Measurements from ENCODE around the gene GSG1. TPM values are rescaled to one million over a fixed set of nuclear protein-coding genes. Genes with fewer than 3 reads are reported as not detected.
A peak's percentile ranks its signal among the peaks of the same experiment; 100 is the strongest.

Gene GSG1
- total RNA-seq, 8 experiments from 2014 or later, result 0.29 to 0.79 (median 0.46) TPM; not detected in 1

GRCh38 chr12:13099066-13099843 is 4.2 kb downstream of the GSG1 start:
- no peak for ATAC-seq (replicated peaks in 6 of 8)
- Histone ChIP-seq H3K27ac (no peak overlapping the region), H3K4me3 (no peak overlapping the region), H3K4me1 (replicated peaks in 1 of 2) (peaks cover 42 to 52% of the 10 kb centered on the region in 2 donors)
- in situ Hi-C loops (cut with MboI; ENCODE audit: low pct_unique_long_range_greater_than_20kb in 2 of 9, low sequenced_read_pairs in 9 of 9, unreplicated experiment in 9 of 9), result loop anchor here in 2 of 9 experiments (10.0 to 25.0 kb wide), 2 partner anchors 106 to 113 kb away; no protein-coding TSS in a partner anchor
- WGBS, 10 experiments, result 0 to 90% (median 80%) methylated on average over 3 to 8 of the region's 8 CpGs; no CpG with 5 or more reads in 1 of the 10 experiments

- H3K27ac ChIP-seq, result no peak overlapping the region
- in situ Hi-C loops (cut with MboI; ENCODE audit: low pct_unique_long_range_greater_than_20kb in 2 of 9, low sequenced_read_pairs in 9 of 9, unreplicated experiment in 9 of 9), result loop anchor here in 2 of 9 experiments (10.0 to 25.0 kb wide), 2 partner anchors 107 to 115 kb away; no protein-coding TSS in a partner anchor
- peaks cover 42 to 52% of the 10 kb centered on the region in 2 donors for H3K4me1 ChIP-seq (replicated peaks in 1 of 2)
- H3K4me3 ChIP-seq, result no peak overlapping the region
- peak in 1 of 8 experiments; percentile 0 for ATAC-seq (replicated peaks in 6 of 8)
- WGBS, 10 experiments, result 1 to 100% (median 81%) methylated on average over 1 to 9 of the region's 9 CpGs; no CpG with 5 or more reads in 2 of the 10 experiments
Observed at GRCh38 chr12:13097491-13098011, 5.9 kb downstream of the GSG1 start.

DNA sequence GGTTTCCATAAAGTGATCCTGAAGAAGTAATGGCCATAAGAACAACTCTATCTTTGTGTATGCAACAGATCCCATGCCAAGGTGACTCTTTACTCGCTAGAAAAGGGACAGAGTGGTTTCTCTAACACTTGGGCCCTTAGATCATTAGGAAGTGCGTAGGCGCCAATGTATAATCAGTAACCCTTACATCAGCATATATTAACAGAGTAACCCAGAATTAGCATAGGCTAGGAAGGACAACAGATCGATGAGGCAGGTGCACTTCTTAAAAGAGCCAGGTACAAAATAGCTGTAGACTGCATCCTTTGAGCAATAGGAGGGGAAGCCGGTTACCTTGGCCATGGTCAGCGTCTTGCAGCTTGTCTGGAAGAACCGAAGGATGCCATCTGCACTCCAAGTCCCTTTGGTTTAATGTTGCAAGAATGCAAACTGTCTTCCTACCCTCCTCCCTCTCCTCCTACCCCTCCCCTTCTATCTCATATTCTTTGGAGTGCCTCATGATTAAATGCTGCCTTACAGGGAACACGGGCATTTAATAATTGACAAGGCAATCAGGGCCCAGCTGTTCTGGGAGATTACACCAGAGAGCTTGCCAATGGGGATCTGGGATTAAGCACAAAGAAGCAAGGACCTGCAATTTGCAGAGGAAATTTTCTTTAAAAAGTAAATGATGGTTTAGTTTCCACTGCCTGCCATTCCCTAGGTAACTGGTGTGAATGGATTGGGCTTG is 8.0 kb downstream of the GSG1 start:
- H3K4me1 ChIP-seq (replicated peaks in 1 of 2), result peaks cover 30 to 39% of the 10 kb centered on the region in 2 donors
- H3K27ac ChIP-seq, result no peak overlapping the region
- no peak overlapping the region for H3K4me3 ChIP-seq
- in situ Hi-C loops (cut with MboI; ENCODE audit: low pct_unique_long_range_greater_than_20kb in 2 of 9, low sequenced_read_pairs in 9 of 9, unreplicated experiment in 9 of 9), result loop anchor here in 2 of 9 experiments (10.0 to 25.0 kb wide), 2 partner anchors 109 to 117 kb away; no protein-coding TSS in a partner anchor
- WGBS, 10 experiments, result 50 to 87% (median 71%) methylated on average over 2 to 7 of the region's 8 CpGs; no CpG with 5 or more reads in 3 of the 10 experiments
- ATAC-seq (replicated peaks in 6 of 8), result peak in 1 of 8 experiments; percentile 21

- Histone ChIP-seq H3K4me3 (no peak overlapping the region), H3K4me1 (replicated peaks in 1 of 2) (peaks cover 21 to 29% of the 10 kb centered on the region in 2 donors), H3K27ac (no peak overlapping the region)
- in situ Hi-C loops (cut with MboI; ENCODE audit: low pct_unique_long_range_greater_than_20kb in 2 of 9, low sequenced_read_pairs in 9 of 9, unreplicated experiment in 9 of 9), result loop anchor here in 2 of 9 experiments (10.0 to 25.0 kb wide), 2 partner anchors 110 to 118 kb away; no protein-coding TSS in a partner anchor
- ATAC-seq (replicated peaks in 6 of 8), result no peak
- 0 to 100% (median 97%) methylated on average over 1 to 3 of the region's 3 CpGs for WGBS, 10 experiments
Observed at GRCh38 chr12:13094367-13094766, 9.1 kb downstream of the GSG1 start.

DNA sequence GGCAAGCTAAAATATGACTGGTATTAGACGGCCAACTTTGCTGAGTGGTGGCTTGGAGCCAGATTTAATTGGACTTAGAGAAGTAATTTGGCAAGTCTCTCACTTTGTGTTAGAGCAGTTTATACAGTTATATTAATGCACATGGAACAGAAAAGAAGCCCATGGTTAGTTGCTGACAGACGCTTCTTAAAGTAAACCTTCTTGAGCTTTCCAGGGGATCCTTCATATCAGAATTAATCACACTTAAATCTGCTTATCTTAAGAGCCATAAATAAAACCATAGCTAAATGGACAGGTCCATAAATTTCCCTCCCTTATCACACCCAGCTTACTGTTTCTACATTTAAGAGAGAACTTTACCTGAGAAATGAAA is 9.6 kb downstream of the GSG1 start:
- 38 to 100% (median 94%) methylated on average over 1 to 2 of the region's 2 CpGs; no CpG with 5 or more reads in 1 of the 10 experiments for WGBS, 10 experiments
- ATAC-seq (replicated peaks in 6 of 8), result no peak
- Histone ChIP-seq H3K4me3 (no peak overlapping the region), H3K4me1 (replicated peaks in 1 of 2) (peaks cover 18 to 25% of the 10 kb centered on the region in 2 donors), H3K27ac (no peak overlapping the region)
- in situ Hi-C loops (cut with MboI; ENCODE audit: low pct_unique_long_range_greater_than_20kb in 2 of 9, low sequenced_read_pairs in 9 of 9, unreplicated experiment in 9 of 9), result loop anchor here in 2 of 9 experiments (10.0 to 25.0 kb wide), 2 partner anchors 111 to 118 kb away; no protein-coding TSS in a partner anchor

GRCh38 chr12:13093191-13093847 is 10.1 kb downstream of the GSG1 start:
- 0 to 83% (median 64%) methylated on average over 1 to 5 of the region's 7 CpGs; no CpG with 5 or more reads in 1 of the 10 experiments for WGBS, 10 experiments
- peak in 2 of 8 experiments; percentile 29 to 57 for ATAC-seq (replicated peaks in 6 of 8)
- H3K4me3 ChIP-seq, result no peak overlapping the region
- no peak overlapping the region for H3K27ac ChIP-seq
- peaks cover 19 to 25% of the 10 kb centered on the region in 2 donors for H3K4me1 ChIP-seq (replicated peaks in 1 of 2)
- in situ Hi-C loops (cut with MboI; ENCODE audit: low pct_unique_long_range_greater_than_20kb in 2 of 9, low sequenced_read_pairs in 9 of 9, unreplicated experiment in 9 of 9), result loop anchor here in 2 of 9 experiments (10.0 to 25.0 kb wide), 2 partner anchors 111 to 119 kb away; no protein-coding TSS in a partner anchor

DNA sequence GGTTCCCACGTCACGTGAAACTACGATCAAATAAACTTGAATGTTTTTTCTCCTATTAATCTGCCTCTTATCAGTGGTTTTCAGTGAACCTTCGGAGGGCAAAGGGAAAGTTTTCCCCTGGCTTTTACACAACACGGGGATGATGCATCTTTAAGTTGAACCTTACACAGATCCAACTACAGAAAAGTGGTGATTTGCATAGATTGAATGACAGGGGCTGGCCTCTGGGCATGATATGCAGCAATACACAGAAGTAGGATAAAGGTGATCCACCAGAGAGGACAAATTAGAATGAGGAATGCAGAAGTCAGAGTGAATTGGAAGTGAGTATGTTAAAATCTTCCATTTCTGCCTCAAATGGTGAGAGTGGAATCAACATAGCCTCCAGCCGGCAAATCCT is 11.6 kb downstream of the GSG1 start:
- in situ Hi-C loops (cut with MboI; ENCODE audit: low pct_unique_long_range_greater_than_20kb in 2 of 9, low sequenced_read_pairs in 9 of 9, unreplicated experiment in 9 of 9), result loop anchor here in 2 of 9 experiments (10.0 to 25.0 kb wide), 2 partner anchors 113 to 120 kb away; no protein-coding TSS in a partner anchor
- WGBS, 10 experiments, result 78 to 100% (median 89%) methylated on average over 4 to 6 of the region's 6 CpGs
- ATAC-seq (replicated peaks in 6 of 8), result peak in 3 of 8 experiments; percentile 47 to 62 (median 56)

GRCh38 chr12:13090054-13090453 is 13.4 kb downstream of the GSG1 start:
- H3K4me3 ChIP-seq, result no peak overlapping the region
- no peak overlapping the region for H3K27ac ChIP-seq
- peaks cover 13 to 17% of the 10 kb centered on the region in 2 donors for H3K4me1 ChIP-seq (replicated peaks in 1 of 2)
- 60 to 95% (median 90%) methylated on average over 1 to 4 of the region's 4 CpGs; no CpG with 5 or more reads in 3 of the 10 experiments for WGBS, 10 experiments
- in situ Hi-C loops (cut with MboI; ENCODE audit: low pct_unique_long_range_greater_than_20kb in 2 of 9, low sequenced_read_pairs in 9 of 9, unreplicated experiment in 9 of 9), result loop anchor here in 2 of 9 experiments (10.0 to 25.0 kb wide), 2 partner anchors 115 to 122 kb away; no protein-coding TSS in a partner anchor
- ATAC-seq (replicated peaks in 6 of 8), result no peak

More for the DNA sequence above, 11.6 kb downstream of the GSG1 start:
- H3K4me1 ChIP-seq (replicated peaks in 1 of 2), result peaks cover 18 to 24% of the 10 kb centered on the region in 2 donors
- H3K4me3 ChIP-seq, result no peak overlapping the region
- no peak overlapping the region for H3K27ac ChIP-seq

GRCh38 chr12:13088496-13088895 is 15.0 kb downstream of the GSG1 start:
- peak overlapping the region; percentile 17 to 40 for H3K27ac ChIP-seq
- in situ Hi-C loops (cut with MboI; ENCODE audit: low pct_unique_long_range_greater_than_20kb in 2 of 9, low sequenced_read_pairs in 9 of 9, unreplicated experiment in 9 of 9), result loop anchor here in 1 of 9 experiments (25.0 kb wide), 1 partner anchor 124 kb away; no protein-coding TSS in a partner anchor
- ATAC-seq (replicated peaks in 6 of 8), result peak in 7 of 8 experiments; percentile 12 to 69 (median 48)
- no peak overlapping the region for H3K4me3 ChIP-seq
- H3K4me1 ChIP-seq (replicated peaks in 1 of 2), result peaks cover 13 to 15% of the 10 kb centered on the region in 2 donors
- 0 to 100% (median 50%) methylated on average over 1 to 3 of the region's 4 CpGs; no CpG with 5 or more reads in 2 of the 10 experiments for WGBS, 10 experiments

- H3K27ac ChIP-seq, result peak overlapping the region in 1 of 2 donors; percentile 44
- in situ Hi-C loops (cut with MboI; ENCODE audit: low pct_unique_long_range_greater_than_20kb in 2 of 9, low sequenced_read_pairs in 9 of 9, unreplicated experiment in 9 of 9), result loop anchor here in 1 of 9 experiments (25.0 kb wide), 1 partner anchor 125 kb away; no protein-coding TSS in a partner anchor
Observed at GRCh38 chr12:13087766-13088165, 15.7 kb downstream of the GSG1 start.

GRCh38 chr12:13085968-13086686 is 17.3 kb downstream of the GSG1 start:
- in situ Hi-C loops (cut with MboI; ENCODE audit: low pct_unique_long_range_greater_than_20kb in 2 of 9, low sequenced_read_pairs in 9 of 9, unreplicated experiment in 9 of 9), result loop anchor here in 1 of 9 experiments (25.0 kb wide), 1 partner anchor 126 kb away; no protein-coding TSS in a partner anchor
- Histone ChIP-seq H3K4me3 (no peak overlapping the region), H3K4me1 (replicated peaks in 1 of 2) (peaks cover 11 to 13% of the 10 kb centered on the region in 2 donors), H3K27ac (no peak overlapping the region)
- 60 to 89% (median 80%) methylated on average over 1 to 7 of the region's 7 CpGs for WGBS, 10 experiments
- peak in 3 of 8 experiments; percentile 47 to 78 (median 66) for ATAC-seq (replicated peaks in 6 of 8)

More at GRCh38 chr12:13087766-13088165, 15.7 kb downstream of the GSG1 start:
- H3K4me1 ChIP-seq (replicated peaks in 1 of 2), result peaks cover 13% of the 10 kb centered on the region in 2 donors
- WGBS, 10 experiments, result 60 to 100% (median 87%) methylated on average over 1 to 5 of the region's 5 CpGs; no CpG with 5 or more reads in 2 of the 10 experiments
- no peak overlapping the region for H3K4me3 ChIP-seq
- ATAC-seq (replicated peaks in 6 of 8), result no peak
